ENCODE data around the gene RPL13.

RPL13 gene

GRCh38 chr16:89553733-89554132 lies 6.7 kb upstream of the RPL13 start:
- Histone ChIP-seq H3K79me2 (ENCODE audit: control insufficient read depth, insufficient read depth, low read length, unreplicated experiment) (no peaks in the 10 kb centered on the region), H3K4me3 (ENCODE audit: low read depth, low read length) (no peak overlapping the region), H2AFZ (ENCODE audit: low read length, unreplicated experiment) (no peak overlapping the region), H3K36me3 (ENCODE audit: insufficient read depth, low read length) (peaks cover 25% of the 10 kb centered on the region), H3K27me3 (ENCODE audit: insufficient read depth, low read length) (no peaks in the 10 kb centered on the region), H3K27ac (ENCODE audit: low read depth, low read length) (no peak overlapping the region), H3K4me1 (ENCODE audit: control insufficient read depth, insufficient read depth, low read length, unreplicated experiment) (peaks cover 3% of the 10 kb centered on the region)

- H3K36me3 ChIP-seq (ENCODE audit: insufficient read depth, low read length), result peaks cover 20% of the 10 kb centered on the region
- H2AFZ ChIP-seq (ENCODE audit: low read length, unreplicated experiment), result no peak overlapping the region
- H3K27ac ChIP-seq (ENCODE audit: low read depth, low read length), result no peak overlapping the region
- H3K79me2 ChIP-seq (ENCODE audit: control insufficient read depth, insufficient read depth, low read length, unreplicated experiment), result no peaks in the 10 kb centered on the region
- H3K4me1 ChIP-seq (ENCODE audit: control insufficient read depth, insufficient read depth, low read length, unreplicated experiment), result peaks cover 7% of the 10 kb centered on the region
- no peaks in the 10 kb centered on the region for H3K27me3 ChIP-seq (ENCODE audit: insufficient read depth, low read length)
- H3K4me3 ChIP-seq (ENCODE audit: low read depth, low read length), result no peak overlapping the region
Observed at GRCh38 chr16:89554343-89554742, 6.1 kb upstream of the RPL13 start.

GRCh38 chr16:89555265-89555664 lies 5.2 kb upstream of the RPL13 start:
- Histone ChIP-seq H3K79me2 (ENCODE audit: control insufficient read depth, insufficient read depth, low read length, unreplicated experiment) (no peaks in the 10 kb centered on the region), H3K4me3 (ENCODE audit: low read depth, low read length) (no peak overlapping the region), H3K36me3 (ENCODE audit: insufficient read depth, low read length) (peaks cover 20% of the 10 kb centered on the region), H3K4me1 (ENCODE audit: control insufficient read depth, insufficient read depth, low read length, unreplicated experiment) (peaks cover 12% of the 10 kb centered on the region), H3K27ac (ENCODE audit: low read depth, low read length) (no peak overlapping the region), H3K27me3 (ENCODE audit: insufficient read depth, low read length) (no peaks in the 10 kb centered on the region), H2AFZ (ENCODE audit: low read length, unreplicated experiment) (no peak overlapping the region)

- no peak overlapping the region for H3K4me3 ChIP-seq (ENCODE audit: low read depth, low read length)
- H3K4me1 ChIP-seq (ENCODE audit: control insufficient read depth, insufficient read depth, low read length, unreplicated experiment), result peaks cover 12% of the 10 kb centered on the region
- H3K36me3 ChIP-seq (ENCODE audit: insufficient read depth, low read length), result peaks cover 19% of the 10 kb centered on the region
- H3K79me2 ChIP-seq (ENCODE audit: control insufficient read depth, insufficient read depth, low read length, unreplicated experiment), result peaks cover 3% of the 10 kb centered on the region
- H3K27me3 ChIP-seq (ENCODE audit: insufficient read depth, low read length), result no peaks in the 10 kb centered on the region
- no peak overlapping the region for H3K27ac ChIP-seq (ENCODE audit: low read depth, low read length)
- no peak overlapping the region for H2AFZ ChIP-seq (ENCODE audit: low read length, unreplicated experiment)
Observed at GRCh38 chr16:89555780-89556179, 4.7 kb upstream of the RPL13 start.

GRCh38 chr16:89556750-89557689 lies 3.5 kb upstream of the RPL13 start:
- Histone ChIP-seq H3K79me2 (ENCODE audit: control insufficient read depth, insufficient read depth, low read length, unreplicated experiment) (peaks cover 15% of the 10 kb centered on the region), H3K27ac (ENCODE audit: low read depth, low read length) (no peak overlapping the region), H3K4me1 (ENCODE audit: control insufficient read depth, insufficient read depth, low read length, unreplicated experiment) (peaks cover 12% of the 10 kb centered on the region), H3K27me3 (ENCODE audit: insufficient read depth, low read length) (no peaks in the 10 kb centered on the region), H3K36me3 (ENCODE audit: insufficient read depth, low read length) (peaks cover 24% of the 10 kb centered on the region), H3K4me3 (ENCODE audit: low read depth, low read length) (no peak overlapping the region), H2AFZ (ENCODE audit: low read length, unreplicated experiment) (no peak overlapping the region)

- no peak overlapping the region for H2AFZ ChIP-seq (ENCODE audit: low read length, unreplicated experiment)
- no peaks in the 10 kb centered on the region for H3K27me3 ChIP-seq (ENCODE audit: insufficient read depth, low read length)
- H3K79me2 ChIP-seq (ENCODE audit: control insufficient read depth, insufficient read depth, low read length, unreplicated experiment), result peaks cover 24% of the 10 kb centered on the region
- H3K4me3 ChIP-seq (ENCODE audit: low read depth, low read length), result no peak overlapping the region
- peaks cover 31% of the 10 kb centered on the region for H3K36me3 ChIP-seq (ENCODE audit: insufficient read depth, low read length)
- peaks cover 20% of the 10 kb centered on the region for H3K4me1 ChIP-seq (ENCODE audit: control insufficient read depth, insufficient read depth, low read length, unreplicated experiment)
- peak overlapping the region; percentile 4; the same call in 1 of the 2 replicates for H3K27ac ChIP-seq (ENCODE audit: low read depth, low read length)
Observed at GRCh38 chr16:89557690-89558490, 2.6 kb upstream of the RPL13 start.

- H3K4me3 ChIP-seq (ENCODE audit: low read depth, low read length), result peak overlapping the region; percentile 90
- H3K4me1 ChIP-seq (ENCODE audit: control insufficient read depth, insufficient read depth, low read length, unreplicated experiment), result peaks cover 52% of the 10 kb centered on the region
- peak overlapping the region; percentile 96; the same call in 1 of the 2 replicates for H3K27ac ChIP-seq (ENCODE audit: low read depth, low read length)
- no peaks in the 10 kb centered on the region for H3K27me3 ChIP-seq (ENCODE audit: insufficient read depth, low read length)
- H3K79me2 ChIP-seq (ENCODE audit: control insufficient read depth, insufficient read depth, low read length, unreplicated experiment), result peaks cover 35% of the 10 kb centered on the region
- peaks cover 35% of the 10 kb centered on the region for H3K36me3 ChIP-seq (ENCODE audit: insufficient read depth, low read length)
- H2AFZ ChIP-seq (ENCODE audit: low read length, unreplicated experiment), result no peak overlapping the region
Observed at GRCh38 chr16:89561142-89561883, 831 bp downstream of the RPL13 start.

- Histone ChIP-seq H3K36me3 (ENCODE audit: insufficient read depth, low read length) (peaks cover 35% of the 10 kb centered on the region), H3K4me1 (ENCODE audit: control insufficient read depth, insufficient read depth, low read length, unreplicated experiment) (peaks cover 52% of the 10 kb centered on the region), H2AFZ (ENCODE audit: low read length, unreplicated experiment) (no peak overlapping the region), H3K27me3 (ENCODE audit: insufficient read depth, low read length) (no peaks in the 10 kb centered on the region), H3K79me2 (ENCODE audit: control insufficient read depth, insufficient read depth, low read length, unreplicated experiment) (peaks cover 35% of the 10 kb centered on the region), H3K4me3 (ENCODE audit: low read depth, low read length) (peak overlapping the region; percentile 90), H3K27ac (ENCODE audit: low read depth, low read length) (peak overlapping the region; percentile 96; the same call in 1 of the 2 replicates)
Observed at GRCh38 chr16:89561884-89562599, 1.6 kb downstream of the RPL13 start.

GRCh38 chr16:89562939-89563338 lies 2.5 kb downstream of the RPL13 start:
- Histone ChIP-seq H2AFZ (ENCODE audit: low read length, unreplicated experiment) (no peak overlapping the region), H3K4me3 (ENCODE audit: low read depth, low read length) (peak overlapping the region; percentile 90), H3K4me1 (ENCODE audit: control insufficient read depth, insufficient read depth, low read length, unreplicated experiment) (peaks cover 52% of the 10 kb centered on the region), H3K36me3 (ENCODE audit: insufficient read depth, low read length) (peaks cover 35% of the 10 kb centered on the region), H3K79me2 (ENCODE audit: control insufficient read depth, insufficient read depth, low read length, unreplicated experiment) (peaks cover 35% of the 10 kb centered on the region), H3K27ac (ENCODE audit: low read depth, low read length) (no peak overlapping the region; the same call in 1 of the 2 replicates), H3K27me3 (ENCODE audit: insufficient read depth, low read length) (no peaks in the 10 kb centered on the region)
